Left lobe of liver (tissue), 2 donors: ENCODE measurements around the gene KIF9. TPM values are rescaled to one million over a fixed set of nuclear protein-coding genes. Genes with fewer than 3 reads are reported as not detected.
A peak's percentile ranks its signal among the peaks of the same experiment; 100 is the strongest.
"Not testable (repeated sequence)": the region's sequence is repeated elsewhere in the genome, so short reads cannot be mapped to it uniquely, and the experiment has no call there.

Experiments used
- ATAC-seq: fragments of 200-7000 bp; cut with Tn5 transposase; one replicate; pipeline ENCODE4 v1.9.1; 2020; ENCODE audit warnings: mild to moderate bottlenecking, moderate library complexity
- DNase-seq: peaks from one replicate; pipeline ENCODE4 v3.0.0-alpha.2; 2020; ENCODE audit warnings: low spot score
- total RNA-seq: library from RNA; stranded (reverse); gene quantifications from one replicate; pipeline ENCODE4 v1.2.1, GENCODE V29; 2021
- donor health status: DM: no; HTN: no; CAD: no; lungs with moderate emphysema.
- donor health status: DM: no; HTN: yes; CAD: no.

The KIF9 gene
- total RNA-seq, 1 donor from 2014 or later = 1.6 TPM

DNA sequence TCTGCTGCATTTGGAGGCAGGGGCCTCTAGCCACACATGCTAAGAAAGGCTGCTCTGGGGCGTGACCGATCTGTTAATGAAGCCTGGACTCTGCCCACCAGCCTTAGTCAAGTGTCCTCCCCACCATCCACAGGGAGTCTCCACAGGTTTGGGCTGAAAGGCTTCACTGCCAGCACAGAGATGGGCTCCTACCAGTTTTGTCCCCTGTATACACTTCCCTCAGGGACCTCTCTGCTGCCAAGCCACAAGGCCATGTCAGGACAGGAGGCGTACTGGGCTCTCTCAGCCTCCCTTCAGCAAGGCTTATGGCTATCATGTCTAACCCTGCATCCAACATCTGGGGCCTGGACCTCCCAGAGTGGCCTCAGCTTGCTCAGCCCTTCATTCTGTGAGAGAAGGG is 23.5 kb downstream of the KIF9 start:
- ATAC-seq = no peak
- no peak for DNase-seq

DNA sequence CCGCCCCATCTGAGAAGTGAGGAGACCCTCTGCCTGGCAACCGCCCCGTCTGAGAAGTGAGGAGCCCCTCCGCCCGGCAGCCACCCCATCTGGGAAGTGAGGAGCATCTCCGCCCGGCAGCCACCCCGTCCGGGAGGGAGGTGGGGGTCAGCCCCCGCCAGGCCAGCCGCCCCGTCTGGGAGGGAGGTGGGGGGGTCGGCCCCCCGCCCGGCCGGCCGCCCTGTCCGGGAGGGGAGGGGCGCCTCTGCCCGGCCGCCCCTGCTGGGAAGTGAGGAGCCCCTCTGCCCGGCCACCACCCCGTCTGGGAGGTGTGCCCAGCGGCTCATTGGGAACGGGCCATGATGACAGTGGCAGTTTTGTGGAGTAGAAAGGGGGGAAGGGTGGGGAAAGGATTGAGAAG is 26.3 kb downstream of the KIF9 start:
- not testable (repeated sequence) for ATAC-seq, DNase-seq

DNA sequence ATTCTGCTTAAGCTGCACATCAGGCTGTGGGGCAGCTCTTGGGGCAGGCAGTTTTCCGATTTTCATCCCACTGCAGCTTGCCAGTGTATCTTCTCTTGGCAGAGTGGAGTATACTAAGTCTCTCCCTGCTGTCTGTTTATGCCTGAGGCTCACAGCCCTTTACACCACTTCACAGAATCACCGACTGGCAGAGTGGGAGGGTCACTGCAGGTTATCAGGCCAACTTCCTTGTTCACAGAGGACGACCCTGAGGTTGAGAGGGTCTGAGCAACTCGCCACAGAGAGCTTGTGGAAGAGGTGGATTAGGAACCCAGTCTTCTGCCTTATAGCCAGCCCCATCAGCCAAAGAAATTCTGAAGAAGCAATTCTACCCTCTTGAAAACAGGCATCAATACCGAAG is 30.9 kb downstream of the KIF9 start:
- DNase-seq = no peak
- ATAC-seq = no peak

DNA sequence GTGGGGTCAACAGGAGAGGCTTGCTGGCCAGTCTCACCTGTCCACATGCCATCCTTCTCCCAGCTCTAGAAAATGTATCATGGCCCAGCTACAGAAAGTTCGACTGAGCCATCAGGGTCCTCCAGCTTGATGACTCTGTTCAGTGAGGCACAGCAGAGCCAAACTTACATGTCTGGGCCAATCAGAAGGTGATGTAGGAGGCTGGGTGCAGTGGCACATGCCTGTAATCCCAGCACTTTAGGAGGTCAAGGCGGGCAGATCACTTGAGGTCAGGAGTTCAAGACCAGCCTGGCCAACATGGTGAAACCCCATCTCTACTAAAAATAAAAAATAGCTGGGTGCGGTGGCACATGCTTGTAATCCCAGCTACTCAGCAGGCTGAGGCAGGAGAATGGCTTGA is 31.5 kb downstream of the KIF9 start:
- not testable (repeated sequence) for DNase-seq, ATAC-seq

DNA sequence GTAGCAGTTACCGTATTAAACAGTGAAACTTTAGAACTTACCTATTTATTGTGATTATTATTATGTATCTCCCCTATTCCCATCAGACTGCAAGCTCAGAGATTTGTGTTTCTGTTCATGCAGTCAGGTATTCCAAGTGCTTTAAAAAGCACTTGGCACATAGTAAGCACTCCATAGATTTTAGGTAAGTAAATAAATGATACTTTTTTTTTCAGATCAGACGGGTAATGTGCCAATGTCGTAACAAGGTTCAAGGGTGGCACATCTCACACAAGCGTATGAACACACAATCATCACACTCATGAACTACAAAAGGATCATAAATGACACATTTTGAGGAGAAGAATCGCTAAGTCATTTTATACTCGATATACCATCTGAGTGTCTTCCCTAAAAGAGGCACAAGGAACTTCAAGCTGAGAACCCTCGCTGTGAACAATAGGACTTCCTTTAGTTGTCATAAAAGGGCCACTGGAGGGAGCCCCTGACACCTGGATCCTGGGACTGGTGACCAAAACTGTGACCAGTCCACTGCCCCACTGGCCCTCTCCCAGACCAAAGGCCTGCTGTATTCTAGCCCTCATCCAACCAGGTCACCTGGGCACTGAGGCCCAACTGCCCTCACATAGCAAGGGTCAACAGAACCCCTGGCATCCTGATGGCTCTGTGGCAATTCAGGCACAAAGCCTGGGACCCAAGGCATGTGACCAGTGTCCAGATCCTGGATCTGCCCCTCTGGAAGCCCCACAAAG is 32.1 kb downstream of the KIF9 start:
- peak; percentile 96 for DNase-seq
- peak; percentile 97 for ATAC-seq

DNA sequence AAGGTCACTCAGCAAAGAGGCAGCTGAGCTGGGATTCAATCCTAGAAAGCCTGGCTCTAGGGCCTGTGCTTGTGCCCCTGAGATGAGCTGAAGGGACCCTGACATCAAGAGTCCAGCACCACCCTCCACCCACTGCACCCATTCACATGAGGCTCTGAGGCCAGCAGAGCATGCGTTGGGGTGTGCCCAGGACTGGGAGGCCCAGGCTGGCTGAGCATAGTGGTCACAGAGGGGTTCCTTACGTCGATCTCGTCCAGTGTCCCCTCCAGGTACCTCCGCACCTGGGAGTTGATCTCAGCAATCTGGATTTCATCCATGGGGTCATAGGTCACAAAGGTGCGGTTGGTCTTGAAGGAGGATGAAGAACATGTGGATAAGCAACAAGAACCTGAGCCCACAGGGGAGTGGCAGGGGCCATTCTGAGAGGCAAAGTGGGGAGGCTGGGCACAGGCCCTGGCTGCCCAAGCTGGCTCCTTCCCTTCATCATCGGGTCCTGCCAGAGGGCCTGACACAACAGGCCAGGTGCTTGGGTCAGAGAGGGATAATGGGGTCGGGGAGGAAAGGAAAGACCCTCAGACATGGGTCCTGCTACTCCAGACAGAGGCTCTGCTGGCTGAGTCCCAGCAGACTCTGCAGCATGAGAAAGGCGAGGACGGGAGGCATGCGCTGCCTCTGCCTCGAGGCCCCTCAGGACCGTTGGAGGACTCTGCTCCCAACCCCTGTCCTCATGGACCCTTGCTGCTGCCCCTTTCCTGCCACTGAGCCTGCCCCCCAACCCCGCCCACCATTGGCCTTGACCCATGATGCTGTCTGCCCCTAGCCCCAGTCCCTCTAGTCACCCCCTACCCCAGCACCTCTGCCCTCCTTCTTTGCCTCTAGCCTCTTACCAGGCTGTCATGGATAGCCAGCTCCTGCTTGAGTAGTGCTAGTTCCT is 35.2 kb downstream of the KIF9 start:
- ATAC-seq = no peak

DNA sequence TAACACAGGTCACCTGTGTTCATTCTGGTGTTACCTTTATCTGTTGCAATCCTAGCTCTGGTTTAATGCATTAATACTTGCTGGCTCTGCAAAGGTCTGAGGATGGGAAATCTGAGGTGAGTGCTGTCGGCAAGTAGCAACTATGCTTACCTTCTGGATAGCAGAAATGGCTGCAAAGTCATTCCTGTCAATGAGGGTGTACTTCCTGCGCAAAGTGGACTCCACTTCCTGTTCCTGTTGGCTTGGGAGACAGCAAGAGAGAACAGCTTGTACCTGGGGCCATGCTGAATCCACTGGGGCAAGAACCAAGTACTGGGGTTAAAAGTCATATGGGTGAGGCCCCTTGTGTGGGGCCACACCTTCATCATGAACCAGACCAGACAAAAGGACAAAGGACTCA is 37.3 kb downstream of the KIF9 start:
- no peak for DNase-seq
- no peak for ATAC-seq

More for the DNA sequence above, 35.2 kb downstream of the KIF9 start:
- DNase-seq = no peak

DNA sequence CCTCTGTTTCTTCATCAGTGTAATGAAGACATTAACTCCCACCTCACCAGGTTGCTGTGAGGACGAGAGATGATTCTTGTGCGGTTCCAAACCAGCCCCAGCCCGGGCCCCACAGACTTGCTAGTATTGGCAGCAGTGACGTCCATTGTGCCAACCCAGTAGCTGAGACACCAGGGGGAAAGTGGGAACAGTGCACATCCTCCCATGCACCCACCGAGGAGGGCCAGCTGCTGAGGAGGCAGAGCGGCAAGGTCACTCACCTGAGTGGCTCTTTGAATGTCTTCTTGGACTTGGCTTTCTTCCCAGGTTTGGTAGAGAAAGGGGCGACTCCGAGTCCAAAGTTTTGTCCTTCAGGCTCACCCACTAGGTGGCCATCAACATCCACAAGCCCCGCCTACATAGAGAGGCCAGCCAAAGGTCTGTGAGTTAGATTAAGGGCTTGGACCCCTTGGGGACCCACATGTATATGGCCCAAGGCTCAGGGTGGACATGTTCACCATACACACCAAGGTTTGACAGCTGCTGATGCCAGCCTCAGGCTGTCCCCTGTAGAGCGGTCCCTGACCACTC is 38.0 kb downstream of the KIF9 start:
- ATAC-seq = no peak
- DNase-seq = no peak

DNA sequence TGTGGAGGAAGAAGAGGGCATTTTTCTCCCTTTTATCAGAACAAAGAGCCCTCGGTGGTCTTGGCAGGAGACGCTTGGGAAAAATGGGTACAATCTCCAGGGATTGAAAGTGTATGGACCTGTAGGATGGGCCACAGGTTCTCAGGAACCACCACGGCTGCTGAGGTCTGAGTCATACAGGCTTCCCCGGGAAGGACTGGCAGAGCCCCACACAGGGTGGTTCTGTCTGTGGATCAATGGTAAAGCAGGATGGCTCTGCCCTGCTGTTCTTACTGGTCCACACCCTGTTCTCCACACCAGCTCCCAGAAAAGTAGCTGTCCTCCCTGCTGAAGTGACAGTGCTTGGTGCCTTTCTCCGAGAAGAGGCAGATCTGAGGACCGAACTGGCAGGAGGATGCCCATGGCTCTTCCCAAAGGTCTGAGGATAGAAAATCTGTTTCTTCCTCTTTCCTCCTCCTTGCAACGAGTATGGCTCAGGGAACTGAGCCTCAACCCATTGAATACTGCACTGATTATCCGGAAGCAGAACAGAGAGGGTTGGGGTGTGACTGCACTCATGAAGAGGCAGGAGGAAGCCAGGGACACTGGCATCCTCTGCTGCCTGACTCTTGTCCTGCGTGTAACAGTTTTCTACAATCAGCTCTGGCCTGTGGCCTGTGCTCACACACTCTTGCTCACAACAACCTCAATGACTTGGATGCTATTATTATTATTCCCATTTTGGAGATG is 39.0 kb downstream of the KIF9 start:
- DNase-seq (no peak), ATAC-seq (peak; percentile 22)

DNA sequence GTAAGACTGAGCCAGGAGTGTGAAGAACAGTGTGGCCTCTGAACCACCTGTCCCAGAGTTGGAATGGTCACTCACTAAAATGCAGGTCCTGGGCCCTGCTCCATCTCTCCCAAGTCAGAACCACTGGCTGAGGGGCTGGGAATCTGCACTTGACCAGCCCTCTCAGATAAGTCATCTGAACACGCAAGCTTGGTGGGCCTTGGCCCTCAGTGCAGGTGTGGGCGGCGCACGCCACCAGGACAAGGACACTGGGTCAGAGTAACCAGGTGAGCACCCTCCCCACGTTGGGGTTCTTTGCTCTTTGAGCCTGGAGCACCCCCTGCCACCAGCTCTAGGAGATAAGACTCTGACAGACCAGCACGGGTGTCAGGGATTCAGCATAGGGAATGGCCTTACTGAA is 42.7 kb downstream of the KIF9 start:
- no peak for ATAC-seq

DNA sequence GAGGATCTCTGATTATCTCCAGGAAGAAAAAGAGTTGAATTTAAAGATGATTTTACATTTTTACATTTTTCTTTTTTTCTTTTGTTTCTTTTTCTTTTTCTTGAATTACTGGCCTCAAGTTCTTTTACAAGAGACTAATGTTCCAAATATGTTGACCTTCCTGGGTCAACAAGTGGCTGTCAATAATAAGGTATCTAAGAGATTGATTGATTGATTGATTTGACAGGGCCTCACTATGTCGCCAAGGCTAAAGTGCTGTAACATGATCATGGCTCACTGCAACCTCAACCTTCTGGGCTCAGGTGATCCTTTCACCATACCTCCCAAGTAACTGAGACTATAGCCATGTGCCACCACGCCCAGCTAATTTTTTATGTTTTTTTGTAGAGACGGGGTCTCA is 44.6 kb downstream of the KIF9 start:
- ATAC-seq = no peak

More for the DNA sequence above, 42.7 kb downstream of the KIF9 start:
- no peak for DNase-seq

DNA sequence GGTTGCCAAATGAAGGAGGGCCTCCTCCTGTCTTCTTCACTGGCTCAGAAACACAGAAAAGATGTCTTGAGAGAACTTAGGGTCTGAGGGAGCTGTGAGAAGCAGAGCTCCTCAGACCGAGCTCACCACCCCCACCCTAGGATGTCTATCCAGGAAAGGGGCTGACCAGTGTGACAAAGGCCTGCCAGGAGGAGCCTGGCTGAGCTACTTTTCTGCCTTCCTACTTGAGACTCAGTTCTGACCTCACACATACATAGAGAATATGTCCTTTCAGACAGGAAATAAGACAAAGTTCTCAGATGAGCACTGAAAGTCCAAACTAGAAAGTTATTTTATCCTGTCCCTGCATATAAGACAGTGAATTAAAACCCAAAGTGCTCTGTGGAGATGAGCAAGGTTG is 54.5 kb downstream of the KIF9 start:
- DNase-seq (no peak), ATAC-seq (peak; percentile 31)

More for the DNA sequence above, 44.6 kb downstream of the KIF9 start:
- DNase-seq = no peak

DNA sequence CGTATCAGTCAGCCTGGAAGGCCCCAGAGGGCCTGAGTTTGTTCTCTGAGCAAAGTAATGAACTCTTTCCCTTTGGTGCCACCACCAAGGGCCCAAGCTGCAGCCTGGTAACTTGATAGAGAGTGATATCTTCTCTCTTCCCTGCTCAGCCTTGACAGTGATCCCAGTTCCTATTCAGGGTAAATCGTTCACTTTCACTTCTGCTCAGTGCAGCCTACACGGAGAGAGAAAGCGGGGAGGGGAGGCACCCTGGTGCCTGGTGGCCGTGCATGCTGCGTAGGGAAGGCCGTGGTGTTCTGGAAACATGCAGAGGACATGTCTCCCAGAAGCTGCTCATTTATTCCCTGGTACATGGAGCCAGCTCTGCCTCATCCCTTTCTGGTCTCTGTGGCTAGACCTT is 54.9 kb downstream of the KIF9 start:
- ATAC-seq = peak; percentile 73
- no peak for DNase-seq

DNA sequence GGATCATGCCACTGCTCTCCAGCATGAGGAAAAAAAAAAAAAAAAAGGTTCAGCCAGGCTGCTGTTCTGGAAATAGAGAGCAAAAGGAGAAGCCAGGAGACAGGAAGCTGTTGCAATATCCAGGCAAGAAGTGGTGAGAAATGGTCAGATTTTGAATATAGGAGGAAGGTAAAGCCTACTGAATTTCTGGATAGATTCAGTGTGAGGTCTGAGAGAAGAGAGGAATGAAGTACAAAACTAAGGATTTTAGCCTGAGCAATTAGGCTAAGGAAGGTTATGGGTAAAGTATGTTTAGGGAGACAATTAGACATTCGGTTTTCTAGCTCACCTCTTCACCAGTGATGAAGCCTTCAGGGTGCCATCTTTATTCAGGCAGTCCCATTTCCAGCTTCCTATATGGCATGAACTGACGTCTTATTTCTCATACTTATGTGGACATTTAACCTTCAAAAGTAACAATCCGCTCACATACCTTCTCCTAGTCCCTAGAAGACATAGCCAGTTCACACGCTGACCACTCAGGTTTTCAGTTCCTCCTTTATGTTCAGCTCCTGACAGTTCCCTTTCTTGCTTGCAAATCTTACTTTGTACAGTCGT is 57.2 kb downstream of the KIF9 start:
- ATAC-seq (peak; percentile 31), DNase-seq (peak; percentile 29)

DNA sequence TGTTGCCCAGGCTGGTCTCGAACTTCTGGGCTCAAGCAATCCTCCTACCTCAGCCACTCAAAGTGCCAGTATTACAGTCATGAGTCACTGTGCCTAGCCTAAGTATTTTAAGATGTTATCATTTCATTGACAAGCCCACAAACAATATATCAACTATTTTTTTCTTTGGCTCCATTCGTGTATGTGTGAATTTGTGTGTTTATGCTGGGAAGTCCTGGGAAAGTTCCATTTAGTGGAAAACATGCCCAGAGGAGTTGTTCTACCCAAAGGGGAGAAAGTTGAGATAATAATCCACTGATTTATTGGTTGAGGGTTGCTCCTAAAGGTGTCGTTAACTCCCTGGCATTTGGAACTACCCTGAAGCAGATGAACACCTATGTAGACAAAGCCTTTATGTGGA is 58.8 kb downstream of the KIF9 start:
- ATAC-seq (no peak), DNase-seq (no peak)

DNA sequence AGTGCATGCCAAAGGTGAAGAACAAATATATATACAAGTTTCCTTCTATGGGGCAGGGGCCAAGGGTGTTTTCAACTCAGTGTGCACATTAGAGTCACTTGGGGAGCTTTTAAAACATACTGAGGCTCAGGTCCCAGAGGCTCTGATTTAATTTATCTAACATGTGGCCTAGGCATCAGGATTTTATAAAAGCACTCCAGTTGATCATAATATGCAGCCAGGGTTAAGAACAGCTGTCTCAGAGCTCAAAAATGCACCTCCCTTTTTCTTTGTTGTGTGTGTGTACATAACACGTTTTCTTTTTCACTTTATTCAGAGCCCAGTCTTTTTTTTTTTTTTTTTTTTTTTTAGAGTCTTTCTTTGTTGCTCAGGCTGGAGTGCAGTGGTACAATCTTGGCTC is 60.8 kb downstream of the KIF9 start:
- ATAC-seq (no peak), DNase-seq (no peak)

DNA sequence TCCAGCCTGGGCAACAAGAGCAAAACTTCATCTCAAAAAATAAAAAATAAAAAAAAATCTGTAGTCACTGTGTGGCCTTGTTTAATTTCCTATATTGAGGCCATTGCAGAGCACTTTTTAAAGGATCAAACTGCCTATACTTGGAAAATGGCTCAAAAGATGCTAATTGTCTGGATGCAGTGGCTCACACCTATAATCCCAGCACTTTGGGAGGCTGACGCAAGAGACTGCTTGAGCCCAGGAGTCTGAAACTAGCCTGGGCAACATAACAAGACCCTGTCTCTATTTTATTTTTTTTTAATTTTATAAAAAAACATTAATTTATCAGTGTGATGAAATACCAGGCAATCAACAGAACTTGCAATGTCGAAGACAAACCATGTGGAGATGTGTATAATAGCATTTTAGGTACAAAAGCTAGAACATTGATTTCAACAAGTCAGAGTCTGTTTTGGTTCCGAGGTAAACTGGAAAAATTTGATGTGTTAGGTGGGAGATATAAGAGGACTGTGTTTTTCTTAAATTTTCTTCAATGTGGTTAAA is 71.7 kb downstream of the KIF9 start:
- DNase-seq = no peak
- ATAC-seq = no peak

DNA sequence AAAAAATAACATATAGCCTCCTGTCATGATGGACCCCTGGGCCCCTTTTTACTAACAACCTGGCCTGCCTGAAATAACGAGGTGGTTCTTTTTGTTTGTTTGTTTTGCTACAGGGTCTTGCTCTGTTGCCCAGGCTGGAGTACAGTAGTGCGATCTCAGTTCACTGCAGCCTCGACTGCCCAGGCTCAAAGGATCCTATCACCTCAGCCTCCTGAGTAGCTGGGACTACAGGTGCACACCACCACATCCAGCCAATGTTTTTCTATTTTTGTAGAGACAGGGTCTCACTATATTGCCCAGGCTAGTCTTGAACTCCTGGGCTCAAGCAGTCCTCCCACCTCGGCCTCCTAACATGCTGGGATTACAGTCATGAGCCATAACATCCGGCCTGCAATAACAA is 76.6 kb downstream of the KIF9 start:
- DNase-seq, ATAC-seq: not testable (repeated sequence)

DNA sequence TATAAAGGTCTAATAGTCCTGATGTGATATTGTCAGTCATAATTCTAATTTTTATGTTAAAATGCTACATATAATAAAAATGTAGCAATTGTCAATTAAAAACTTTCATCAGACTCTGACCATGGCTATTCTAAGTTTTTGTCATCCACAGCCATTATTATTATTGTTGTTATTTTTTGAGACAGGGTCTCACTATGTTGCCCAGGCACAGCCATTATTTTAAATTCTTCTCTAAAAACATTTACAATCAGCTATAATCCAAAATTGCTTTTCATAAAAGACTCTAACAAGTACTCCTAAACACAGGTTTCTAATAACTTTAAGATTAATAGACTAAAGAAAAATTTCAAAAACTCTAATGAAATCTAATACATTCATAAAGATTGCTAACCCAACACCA is 77.7 kb downstream of the KIF9 start:
- ATAC-seq (no peak), DNase-seq (no peak)

DNA sequence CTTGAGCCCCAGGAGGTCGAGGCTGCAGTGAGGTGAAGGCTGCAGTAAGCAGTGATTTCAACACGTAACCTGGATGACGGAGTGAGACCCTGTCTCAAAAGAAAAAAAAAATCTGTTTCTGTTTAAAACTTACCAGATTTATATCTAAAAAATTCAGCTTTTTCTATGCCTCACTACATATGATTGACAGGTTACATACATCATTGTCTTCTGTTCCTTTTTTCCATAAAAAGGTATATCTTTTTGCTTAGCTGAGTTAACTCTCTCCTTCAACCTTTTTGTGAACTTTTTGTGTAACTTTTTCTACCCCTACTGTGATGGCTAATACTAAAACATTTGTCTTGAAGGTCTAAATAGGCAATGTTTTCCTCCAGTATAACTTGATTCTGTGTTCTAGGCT is 80.1 kb downstream of the KIF9 start:
- DNase-seq = no peak
- no peak for ATAC-seq
